Keratinocyte (primary cell): ENCODE results near the gene ICE2. TPM values are rescaled to one million over a fixed set of nuclear protein-coding genes. Genes with fewer than 3 reads are reported as not detected.
"Not testable (repeated sequence)": the region's sequence is repeated elsewhere in the genome, so short reads cannot be mapped to it uniquely, and the experiment has no call there.

Source experiments
- DNase-seq: peaks from one replicate; pipeline ENCODE4 v3.0.0-alpha.2; 2011; ENCODE audit warnings: low read depth, missing footprints, low spot score
- FAIRE-seq: peaks from 2 replicates; lab custom pipeline; 2011; peaks lifted over from hg19 to GRCh38; lab: Jason Lieb, UNC
- H2AFZ ChIP-seq: 2 replicates; pipeline ENCODE4 v1.6.0; 2012; ENCODE audit warnings: low read length, control low read depth, inconsistent platforms; ENCODE audit not compliant: control insufficient read depth
- H3K27ac ChIP-seq: 2 replicates; pipeline ENCODE4 v1.5.1; 2011; ENCODE audit warnings: low read length; ENCODE audit not compliant: control insufficient read depth, insufficient read depth
- H3K27me3 ChIP-seq: 3 replicates; pipeline ENCODE4 v1.6.0; 2011; ENCODE audit warnings: low read length; ENCODE audit not compliant: control insufficient read depth, insufficient read depth; ENCODE audit errors: extremely low read depth
- H3K36me3 ChIP-seq, 2 experiments: 2 replicates in 1 of 2; 3 replicates in 1 of 2; pipeline ENCODE4 v1.5.1; 2011; ENCODE audit warnings: low read length in 2 of 2, mild to moderate bottlenecking in 1 of 2; ENCODE audit not compliant: control insufficient read depth in 2 of 2, insufficient read depth in 2 of 2; ENCODE audit errors: extremely low read depth in 1 of 2
- H3K4me1 ChIP-seq: 3 replicates; pipeline ENCODE4 v1.5.1; 2011; ENCODE audit warnings: low read length; ENCODE audit not compliant: control insufficient read depth, insufficient read depth; ENCODE audit errors: extremely low read depth
- H3K4me2 ChIP-seq: 3 replicates; pipeline ENCODE4 v1.6.0; 2011; ENCODE audit warnings: low read depth, low read length; ENCODE audit not compliant: control insufficient read depth, insufficient read depth; ENCODE audit errors: extremely low read depth
- H3K4me3 ChIP-seq, 3 experiments: fragments of 200-600 bp in 1 of 3; sonication (generic) in 1 of 3; 2 replicates in 2 of 3; 3 replicates in 1 of 3; pipeline ENCODE4 v1.5.1; 2011 to 2016; ENCODE audit warnings: low read length in 3 of 3, mild to moderate bottlenecking in 3 of 3, control low read depth in 2 of 3, inconsistent platforms in 1 of 3, low read depth in 1 of 3, mixed read lengths in 1 of 3, mixed run types in 1 of 3, moderate library complexity in 1 of 3; ENCODE audit not compliant: control insufficient read depth in 2 of 3, insufficient read depth in 2 of 3; ENCODE audit errors: extremely low read depth in 1 of 3
- H3K79me2 ChIP-seq: 2 replicates; pipeline ENCODE4 v1.6.0; 2012; ENCODE audit warnings: low read length; ENCODE audit not compliant: control insufficient read depth, insufficient read depth
- H3K9ac ChIP-seq: 3 replicates; pipeline ENCODE4 v1.6.0; 2011; ENCODE audit warnings: low read length; ENCODE audit not compliant: control insufficient read depth, insufficient read depth; ENCODE audit errors: extremely low read depth
- H3K9me1 ChIP-seq: 3 replicates; pipeline ENCODE4 v1.6.0; 2011; ENCODE audit warnings: low read length; ENCODE audit not compliant: control insufficient read depth, insufficient read depth; ENCODE audit errors: extremely low read depth
- H3K9me3 ChIP-seq: 2 replicates; pipeline ENCODE4 v1.5.1; 2012; ENCODE audit warnings: low read depth, low read length; ENCODE audit not compliant: control insufficient read depth
- H4K20me1 ChIP-seq: 3 replicates; pipeline ENCODE4 v1.6.0; 2011; ENCODE audit warnings: low read length; ENCODE audit not compliant: control insufficient read depth, insufficient read depth; ENCODE audit errors: extremely low read depth
- CTCF ChIP-seq, 3 experiments: IDR thresholded peaks in 1 of 3; conservative IDR thresholded peaks in 1 of 3; optimal IDR thresholded peaks in 1 of 3; 2 replicates in 2 of 3; 3 replicates in 1 of 3; pipeline versions ENCODE3 to v1.5.1; 2011; ENCODE audit warnings: low read length in 3 of 3, mild to moderate bottlenecking in 3 of 3, moderate library complexity in 2 of 3, control low read depth in 1 of 3, inconsistent platforms in 1 of 3; ENCODE audit not compliant: insufficient read depth in 2 of 3; ENCODE audit errors: extremely low read depth in 1 of 3
- EZH2 ChIP-seq: IDR thresholded peaks from one replicate; pipeline ENCODE4 v1.6.1; 2012; ENCODE audit warnings: inconsistent platforms, mild to moderate bottlenecking, low read length, moderate library complexity
- dilution Hi-C: fragments of 300-500 bp; cut with MboI; formaldehyde crosslinking; loops from one replicate; pipeline ENCODE4 v1.7.0; 2020; ENCODE audit warnings: low sequenced_read_pairs; ENCODE audit not compliant: extremely low pct_ligation_motif_present
- polyA plus RNA-seq, 5 experiments: library from polyadenylated mRNA; depleted of rRNA in 3 of 5; stranded (reverse) in 3 of 5; stranded (forward) in 1 of 5; unstranded in 1 of 5; fragments of >200 nt; gene quantifications; 1 replicate in 1 of 5; 2 replicates in 3 of 5; 3 replicates in 1 of 5; pipeline versions ENCODE4 v1.2.1 to v1.2.3, GENCODE V29; 2011 to 2012; ENCODE audit warnings: missing spikeins in 2 of 5, low read depth in 1 of 5, low replicate concordance in 1 of 5

Gene ICE2
- polyA plus RNA-seq, 1 donor (not counting 4 experiments of a cell fraction or from before 2014, with no cell fraction given), result 34.1 TPM

GRCh38 chr15:60411774-60412425, 67.0 kb downstream of the ICE2 start:
- H3K4me1 ChIP-seq, result peaks cover 39% of the 10 kb centered on the region
- no peaks in the 10 kb centered on the region for H3K9me3 ChIP-seq
- no peak for DNase-seq
- no peak overlapping the region for H3K4me2 ChIP-seq
- no peak overlapping the region for H3K4me3 ChIP-seq
- no peak overlapping the region for H3K27ac ChIP-seq
- H2AFZ ChIP-seq, result no peak overlapping the region
- TF ChIP-seq CTCF (optimal IDR thresholded peaks at IDR 0.05 in 1 of 3, IDR thresholded peaks at IDR 0.05 in 1 of 3, conservative IDR thresholded peaks at IDR 0.05 in 1 of 3; ENCODE audit: extremely low read depth in 1 of 3, insufficient read depth in 2 of 3, low read length in 3 of 3), result no peak
- TF ChIP-seq EZH2, result no peak
- no peak overlapping the region for H3K9ac ChIP-seq
- no peaks in the 10 kb centered on the region for H4K20me1 ChIP-seq
- no peak for FAIRE-seq
- H3K9me1 ChIP-seq, result no peaks in the 10 kb centered on the region
- H3K79me2 ChIP-seq, result no peaks in the 10 kb centered on the region
- no peaks in the 10 kb centered on the region for H3K36me3 ChIP-seq
- dilution Hi-C loops, result no loop called here
- no peaks in the 10 kb centered on the region for H3K27me3 ChIP-seq

GRCh38 chr15:60410350-60410749, 68.6 kb downstream of the ICE2 start:
- H3K4me1 ChIP-seq, result peaks cover 45% of the 10 kb centered on the region
- not testable (repeated sequence) for H3K27ac ChIP-seq

More at GRCh38 chr15:60410350-60410749, 68.6 kb downstream of the ICE2 start:
- H3K9me3 ChIP-seq, dilution Hi-C loops, H3K9me1 ChIP-seq, H2AFZ ChIP-seq, H3K4me3 ChIP-seq, DNase-seq, H3K27me3 ChIP-seq, H3K9ac ChIP-seq, H4K20me1 ChIP-seq, H3K36me3 ChIP-seq, H3K4me2 ChIP-seq, FAIRE-seq, H3K79me2 ChIP-seq: not testable (repeated sequence)
